Peyer's patch (tissue), 4 donors: ENCODE data around the gene FAM234B.

ENCODE experiments used
- POLR2A ChIP-seq, 2 donors: fragments of 450-650 bp; IDR thresholded peaks; one replicate each; pipeline ENCODE4 v1.5.1; 2017; ENCODE audit warnings: antibody characterized with exemption in 2 of 2, mild to moderate bottlenecking in 2 of 2, moderate library complexity in 2 of 2
- TF ChIP-seq, protein P1 (sequence below), 6 experiments: fragments of 450-650 bp in 4 of 6; fragments of 200-600 bp in 2 of 6; sonication (generic) in 1 of 6; IDR thresholded peaks; one replicate each; pipeline ENCODE4 v1.5.1; 2017 to 2019; ENCODE audit warnings: antibody characterized with exemption in 6 of 6, mild to moderate bottlenecking in 3 of 6, moderate library complexity in 1 of 6

DNA sequence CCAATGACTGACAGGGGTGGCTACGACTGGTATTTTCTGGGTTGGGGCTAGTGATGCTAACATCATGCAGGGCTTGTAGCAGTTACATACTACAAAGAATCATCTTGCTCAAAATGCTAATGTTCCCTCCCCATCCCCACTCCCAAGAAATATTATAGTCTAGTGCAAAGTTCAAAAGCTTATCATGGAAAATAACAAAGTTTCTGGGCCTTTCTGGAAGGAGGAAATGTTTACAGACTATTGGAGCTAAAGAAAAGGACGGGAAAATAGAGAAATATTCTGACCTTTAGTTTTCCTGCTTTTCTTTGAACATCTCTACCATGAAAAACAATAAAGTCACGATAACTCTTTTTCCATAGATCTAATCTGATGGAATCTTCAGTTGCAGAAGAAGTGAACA lies 36.1 kb downstream of the FAM234B start:
- TF ChIP-seq, protein P1, sequence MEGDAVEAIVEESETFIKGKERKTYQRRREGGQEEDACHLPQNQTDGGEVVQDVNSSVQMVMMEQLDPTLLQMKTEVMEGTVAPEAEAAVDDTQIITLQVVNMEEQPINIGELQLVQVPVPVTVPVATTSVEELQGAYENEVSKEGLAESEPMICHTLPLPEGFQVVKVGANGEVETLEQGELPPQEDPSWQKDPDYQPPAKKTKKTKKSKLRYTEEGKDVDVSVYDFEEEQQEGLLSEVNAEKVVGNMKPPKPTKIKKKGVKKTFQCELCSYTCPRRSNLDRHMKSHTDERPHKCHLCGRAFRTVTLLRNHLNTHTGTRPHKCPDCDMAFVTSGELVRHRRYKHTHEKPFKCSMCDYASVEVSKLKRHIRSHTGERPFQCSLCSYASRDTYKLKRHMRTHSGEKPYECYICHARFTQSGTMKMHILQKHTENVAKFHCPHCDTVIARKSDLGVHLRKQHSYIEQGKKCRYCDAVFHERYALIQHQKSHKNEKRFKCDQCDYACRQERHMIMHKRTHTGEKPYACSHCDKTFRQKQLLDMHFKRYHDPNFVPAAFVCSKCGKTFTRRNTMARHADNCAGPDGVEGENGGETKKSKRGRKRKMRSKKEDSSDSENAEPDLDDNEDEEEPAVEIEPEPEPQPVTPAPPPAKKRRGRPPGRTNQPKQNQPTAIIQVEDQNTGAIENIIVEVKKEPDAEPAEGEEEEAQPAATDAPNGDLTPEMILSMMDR (IDR thresholded peaks at IDR 0.05): no peak
- no peak for TF ChIP-seq POLR2A (IDR thresholded peaks at IDR 0.05)
